GM23338 (cell line): Measurements from ENCODE around the gene CSNK2B.

Source experiments
- CREB1 ChIP-seq: fragments of 250-450 bp; sonication (Bioruptor Pico); IDR thresholded peaks from 2 replicates; pipeline ENCODE4 v1.5.0; 2020; ENCODE audit warnings: low read depth, mild to moderate bottlenecking, moderate library complexity
- CTCF ChIP-seq, 2 experiments: fragments of 200-600 bp in 1 of 2; sonication (generic) in 1 of 2; conservative IDR thresholded peaks; 2 replicates each; pipeline versions ENCODE4 v1.5.1 to v1.6.1; 2016 to 2017; ENCODE audit warnings: antibody characterized with exemption in 2 of 2, low read depth in 2 of 2, mild to moderate bottlenecking in 2 of 2, moderate library complexity in 1 of 2
- ETS1 ChIP-seq: IDR thresholded peaks from 2 replicates; pipeline ENCODE4 v1.6.1; 2016; ENCODE audit warnings: antibody characterized with exemption
- EZH2 ChIP-seq: fragments of 200-600 bp; sonication (generic); IDR thresholded peaks from one replicate; pipeline ENCODE4 v1.8.0; 2017; ENCODE audit warnings: antibody characterized with exemption, mild to moderate bottlenecking, low read depth; ENCODE audit not compliant: unreplicated experiment
- EZH2phosphoT487 ChIP-seq: fragments of 200-600 bp; sonication (generic); IDR thresholded peaks from one replicate; pipeline ENCODE4 v1.8.1; 2018; ENCODE audit warnings: antibody characterized with exemption; ENCODE audit not compliant: unreplicated experiment
- JUNB ChIP-seq: IDR thresholded peaks from one replicate; pipeline ENCODE4 v1.6.1; 2016; ENCODE audit warnings: antibody characterized with exemption; ENCODE audit not compliant: unreplicated experiment
- NANOG ChIP-seq: IDR thresholded peaks from 2 replicates; pipeline ENCODE4 v1.6.1; 2016; ENCODE audit warnings: antibody characterized with exemption, borderline replicate concordance
- POLR2AphosphoS5 ChIP-seq: IDR thresholded peaks from 2 replicates; pipeline ENCODE4 v1.6.1; 2016; ENCODE audit warnings: antibody characterized with exemption, low read depth
- REST ChIP-seq: IDR thresholded peaks from one replicate; pipeline ENCODE4 v1.6.1; 2018; ENCODE audit warnings: antibody characterized with exemption; ENCODE audit not compliant: unreplicated experiment
- STAT1 ChIP-seq: IDR thresholded peaks from one replicate; pipeline ENCODE4 v1.6.1; 2016; ENCODE audit warnings: antibody characterized with exemption; ENCODE audit not compliant: unreplicated experiment
- ZNF114 ChIP-seq: fragments of 250-450 bp; sonication (Bioruptor Pico); IDR thresholded peaks from 2 replicates; pipeline ENCODE4 v1.5.0; 2020; ENCODE audit warnings: mild to moderate bottlenecking, moderate library complexity
- ZNF331 ChIP-seq: fragments of 250-450 bp; sonication (Bioruptor Pico); IDR thresholded peaks from 2 replicates; pipeline ENCODE4 v1.5.0; 2020; ENCODE audit warnings: low read depth, mild to moderate bottlenecking, moderate library complexity

- no peak for TF ChIP-seq CTCF (conservative IDR thresholded peaks at IDR 0.05; ENCODE audit: low read depth in 2 of 2)
- TF ChIP-seq EZH2: no peak
- TF ChIP-seq JUNB: no peak
- TF ChIP-seq ZNF114: no peak
- TF ChIP-seq POLR2AphosphoS5: no peak
- no peak for TF ChIP-seq REST
- no peak for TF ChIP-seq CREB1 (CRISPR knock-in tag)
- TF ChIP-seq EZH2phosphoT487: no peak
- no peak for TF ChIP-seq ETS1
- TF ChIP-seq ZNF331 (CRISPR knock-in tag): no peak
- no peak for TF ChIP-seq STAT1
- no peak for TF ChIP-seq NANOG
Measured at GRCh38 chr6:31631209-31631608, 34.7 kb upstream of the CSNK2B start.
